HepG2 (cell line): ENCODE data around the gene ZG16. TPM values are rescaled to one million over a fixed set of nuclear protein-coding genes. Genes with fewer than 3 reads are reported as not detected.
A peak's percentile ranks its signal among the peaks of the same experiment; 100 is the strongest.

Experiments
- GABPA ChIP-seq, 2 experiments: IDR thresholded peaks; 2 replicates each; pipeline ENCODE4 v1.6.1; 2011 to 2016; ENCODE audit warnings: low read depth in 2 of 2, low read length in 1 of 2, missing biosample characterization in 1 of 2, missing genetic modification characterization in 1 of 2
- HOXA7 ChIP-seq: sonication (generic); formaldehyde crosslinking; IDR thresholded peaks from 2 replicates; pipeline ENCODE4 v1.8.1; 2022; ENCODE audit warnings: mild to moderate bottlenecking, missing genetic modification reagents, moderate library complexity
- MXI1 ChIP-seq: IDR thresholded peaks from 3 replicates; pipeline ENCODE4 v1.6.1; 2012; ENCODE audit warnings: low read depth, low read length, inconsistent platforms, borderline replicate concordance
- PHF21A ChIP-seq: sonication (generic); formaldehyde crosslinking; IDR thresholded peaks from 2 replicates; pipeline ENCODE4 v1.5.0; 2020; ENCODE audit warnings: mild to moderate bottlenecking, missing genetic modification reagents
- SIX1 ChIP-seq: sonication (generic); formaldehyde crosslinking; IDR thresholded peaks from 2 replicates; pipeline ENCODE4 v1.4.0; 2020; ENCODE audit warnings: missing genetic modification reagents, borderline replicate concordance
- SKIL ChIP-seq: sonication (generic); formaldehyde crosslinking; IDR thresholded peaks from 2 replicates; pipeline ENCODE4 v1.8.0; 2022; ENCODE audit warnings: missing genetic modification reagents, mild to moderate bottlenecking, moderate library complexity, borderline replicate concordance
- ZBTB42 ChIP-seq: sonication (generic); formaldehyde crosslinking; IDR thresholded peaks from 2 replicates; pipeline ENCODE4 v1.5.0; 2020; ENCODE audit warnings: mild to moderate bottlenecking, missing genetic modification reagents
- ZC3H4 ChIP-seq: sonication (generic); formaldehyde crosslinking; IDR thresholded peaks from 2 replicates; pipeline ENCODE4 v1.4.0; 2020; ENCODE audit warnings: missing genetic modification reagents, borderline replicate concordance
- ZNF224 ChIP-seq: sonication (generic); formaldehyde crosslinking; IDR thresholded peaks from 2 replicates; pipeline ENCODE4 v1.5.0; 2020; ENCODE audit warnings: mild to moderate bottlenecking, missing genetic modification reagents
- ZNF264 ChIP-seq: sonication (generic); formaldehyde crosslinking; IDR thresholded peaks from 2 replicates; pipeline ENCODE4 v1.4.0; 2020; ENCODE audit warnings: missing genetic modification reagents
- ZNF44 ChIP-seq: sonication (generic); formaldehyde crosslinking; IDR thresholded peaks from 2 replicates; pipeline ENCODE4 v1.5.1; 2020; ENCODE audit warnings: mild to moderate bottlenecking, missing genetic modification reagents
- ZNF543 ChIP-seq: sonication (generic); formaldehyde crosslinking; IDR thresholded peaks from 2 replicates; pipeline ENCODE4 v1.4.0; 2020; ENCODE audit warnings: mild to moderate bottlenecking, missing genetic modification reagents
- ZNF556 ChIP-seq: sonication (generic); formaldehyde crosslinking; IDR thresholded peaks from 2 replicates; pipeline ENCODE4 v1.4.0; 2020; ENCODE audit warnings: mild to moderate bottlenecking, missing genetic modification reagents, borderline replicate concordance
- ZNF562 ChIP-seq: sonication (generic); formaldehyde crosslinking; IDR thresholded peaks from 2 replicates; pipeline ENCODE4 v1.8.0; 2022; ENCODE audit warnings: missing genetic modification reagents, borderline replicate concordance
- ZNF605 ChIP-seq: sonication (generic); formaldehyde crosslinking; IDR thresholded peaks from 2 replicates; pipeline ENCODE4 v1.8.0; 2022; ENCODE audit warnings: mild to moderate bottlenecking, missing genetic modification reagents
- ZNF768 ChIP-seq: sonication (generic); formaldehyde crosslinking; IDR thresholded peaks from 2 replicates; pipeline ENCODE4 v1.4.0; 2020; ENCODE audit warnings: missing genetic modification reagents
- polyA plus RNA-seq, 8 experiments: library from polyadenylated mRNA; depleted of rRNA in 3 of 8; stranded (reverse) in 7 of 8; unstranded in 1 of 8; fragments of >200 nt; fragmentation: Illumina TruSeq in 4 of 8; extraction: Trizol in 4 of 8; gene quantifications; 2 replicates each; pipeline versions ENCODE4 v1.2.1 to v1.2.3, GENCODE V29; 2011 to 2016; ENCODE audit warnings: low read depth in 4 of 8, missing spikeins in 1 of 8, mixed read lengths in 1 of 8; ENCODE audit not compliant: insufficient read depth in 1 of 8
- total RNA-seq, 5 experiments: library from RNA; depleted of rRNA; stranded (reverse); fragments of >200 nt; fragmentation: Illumina TruSeq; extraction: Trizol; gene quantifications; 2 replicates each; pipeline ENCODE4 v1.2.3, GENCODE V29; 2016; ENCODE audit warnings: low read depth in 1 of 5
- TF ChIP-seq, protein P1 (sequence below): sonication (generic); formaldehyde crosslinking; IDR thresholded peaks from 2 replicates; pipeline ENCODE4 v1.4.0; 2020; ENCODE audit warnings: missing genetic modification reagents
- TF ChIP-seq, protein P2 (sequence below): sonication (generic); formaldehyde crosslinking; IDR thresholded peaks from 2 replicates; pipeline ENCODE4 v1.5.0; 2020; ENCODE audit warnings: missing genetic modification reagents
- TF ChIP-seq, protein P3 (sequence below): sonication (generic); formaldehyde crosslinking; IDR thresholded peaks from 2 replicates; pipeline ENCODE4 v1.5.0; 2020; ENCODE audit warnings: mild to moderate bottlenecking, missing genetic modification reagents
- TF ChIP-seq, protein P4 (sequence below): sonication (generic); formaldehyde crosslinking; IDR thresholded peaks from 2 replicates; pipeline ENCODE4 v1.8.0; 2022; ENCODE audit warnings: mild to moderate bottlenecking, missing genetic modification reagents, moderate library complexity

The ZG16 gene
- total and polyA plus RNA-seq, 2 of the 13 experiments (the other 11 are each of a cell fraction or from before 2014, with no cell fraction given), result 0.04 to 0.07 TPM

- TF ChIP-seq, protein P1, sequence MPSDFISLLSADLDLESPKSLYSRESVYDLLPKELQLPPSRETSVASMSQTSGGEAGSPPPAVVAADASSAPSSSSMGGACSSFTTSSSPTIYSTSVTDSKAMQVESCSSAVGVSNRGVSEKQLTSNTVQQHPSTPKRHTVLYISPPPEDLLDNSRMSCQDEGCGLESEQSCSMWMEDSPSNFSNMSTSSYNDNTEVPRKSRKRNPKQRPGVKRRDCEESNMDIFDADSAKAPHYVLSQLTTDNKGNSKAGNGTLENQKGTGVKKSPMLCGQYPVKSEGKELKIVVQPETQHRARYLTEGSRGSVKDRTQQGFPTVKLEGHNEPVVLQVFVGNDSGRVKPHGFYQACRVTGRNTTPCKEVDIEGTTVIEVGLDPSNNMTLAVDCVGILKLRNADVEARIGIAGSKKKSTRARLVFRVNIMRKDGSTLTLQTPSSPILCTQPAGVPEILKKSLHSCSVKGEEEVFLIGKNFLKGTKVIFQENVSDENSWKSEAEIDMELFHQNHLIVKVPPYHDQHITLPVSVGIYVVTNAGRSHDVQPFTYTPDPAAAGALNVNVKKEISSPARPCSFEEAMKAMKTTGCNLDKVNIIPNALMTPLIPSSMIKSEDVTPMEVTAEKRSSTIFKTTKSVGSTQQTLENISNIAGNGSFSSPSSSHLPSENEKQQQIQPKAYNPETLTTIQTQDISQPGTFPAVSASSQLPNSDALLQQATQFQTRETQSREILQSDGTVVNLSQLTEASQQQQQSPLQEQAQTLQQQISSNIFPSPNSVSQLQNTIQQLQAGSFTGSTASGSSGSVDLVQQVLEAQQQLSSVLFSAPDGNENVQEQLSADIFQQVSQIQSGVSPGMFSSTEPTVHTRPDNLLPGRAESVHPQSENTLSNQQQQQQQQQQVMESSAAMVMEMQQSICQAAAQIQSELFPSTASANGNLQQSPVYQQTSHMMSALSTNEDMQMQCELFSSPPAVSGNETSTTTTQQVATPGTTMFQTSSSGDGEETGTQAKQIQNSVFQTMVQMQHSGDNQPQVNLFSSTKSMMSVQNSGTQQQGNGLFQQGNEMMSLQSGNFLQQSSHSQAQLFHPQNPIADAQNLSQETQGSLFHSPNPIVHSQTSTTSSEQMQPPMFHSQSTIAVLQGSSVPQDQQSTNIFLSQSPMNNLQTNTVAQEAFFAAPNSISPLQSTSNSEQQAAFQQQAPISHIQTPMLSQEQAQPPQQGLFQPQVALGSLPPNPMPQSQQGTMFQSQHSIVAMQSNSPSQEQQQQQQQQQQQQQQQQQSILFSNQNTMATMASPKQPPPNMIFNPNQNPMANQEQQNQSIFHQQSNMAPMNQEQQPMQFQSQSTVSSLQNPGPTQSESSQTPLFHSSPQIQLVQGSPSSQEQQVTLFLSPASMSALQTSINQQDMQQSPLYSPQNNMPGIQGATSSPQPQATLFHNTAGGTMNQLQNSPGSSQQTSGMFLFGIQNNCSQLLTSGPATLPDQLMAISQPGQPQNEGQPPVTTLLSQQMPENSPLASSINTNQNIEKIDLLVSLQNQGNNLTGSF (CRISPR knock-in tag), result no peak
- TF ChIP-seq ZC3H4 (CRISPR knock-in tag) (peak; percentile 43; the same call in 1 of the 2 replicates), ZNF605 (CRISPR knock-in tag) (no peak), ZNF556 (no peak), HOXA7 (CRISPR knock-in tag) (no peak), PHF21A (no peak; the same call in 1 of the 2 replicates), ZNF562 (CRISPR knock-in tag) (no peak), ZNF44 (no peak), ZBTB42 (CRISPR knock-in tag) (no peak), SKIL (CRISPR knock-in tag) (no peak), ZNF768 (CRISPR knock-in tag) (no peak), ZNF264 (CRISPR knock-in tag) (no peak), GABPA (IDR thresholded peaks at IDR 0.05; ENCODE audit: low read depth, low read length) (no peak), GABPA (CRISPR knock-in tag; IDR thresholded peaks at IDR 0.05; ENCODE audit: low read depth) (no peak), MXI1 (no peak), ZNF224 (CRISPR knock-in tag) (no peak), ZNF543 (peak; percentile 4; the same call in 1 of the 2 replicates), SIX1 (no peak)
- TF ChIP-seq, protein P2, sequence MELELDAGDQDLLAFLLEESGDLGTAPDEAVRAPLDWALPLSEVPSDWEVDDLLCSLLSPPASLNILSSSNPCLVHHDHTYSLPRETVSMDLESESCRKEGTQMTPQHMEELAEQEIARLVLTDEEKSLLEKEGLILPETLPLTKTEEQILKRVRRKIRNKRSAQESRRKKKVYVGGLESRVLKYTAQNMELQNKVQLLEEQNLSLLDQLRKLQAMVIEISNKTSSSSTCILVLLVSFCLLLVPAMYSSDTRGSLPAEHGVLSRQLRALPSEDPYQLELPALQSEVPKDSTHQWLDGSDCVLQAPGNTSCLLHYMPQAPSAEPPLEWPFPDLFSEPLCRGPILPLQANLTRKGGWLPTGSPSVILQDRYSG (CRISPR knock-in tag), result peak; percentile 24; the same call in 1 of the 2 replicates
- TF ChIP-seq, protein P3, sequence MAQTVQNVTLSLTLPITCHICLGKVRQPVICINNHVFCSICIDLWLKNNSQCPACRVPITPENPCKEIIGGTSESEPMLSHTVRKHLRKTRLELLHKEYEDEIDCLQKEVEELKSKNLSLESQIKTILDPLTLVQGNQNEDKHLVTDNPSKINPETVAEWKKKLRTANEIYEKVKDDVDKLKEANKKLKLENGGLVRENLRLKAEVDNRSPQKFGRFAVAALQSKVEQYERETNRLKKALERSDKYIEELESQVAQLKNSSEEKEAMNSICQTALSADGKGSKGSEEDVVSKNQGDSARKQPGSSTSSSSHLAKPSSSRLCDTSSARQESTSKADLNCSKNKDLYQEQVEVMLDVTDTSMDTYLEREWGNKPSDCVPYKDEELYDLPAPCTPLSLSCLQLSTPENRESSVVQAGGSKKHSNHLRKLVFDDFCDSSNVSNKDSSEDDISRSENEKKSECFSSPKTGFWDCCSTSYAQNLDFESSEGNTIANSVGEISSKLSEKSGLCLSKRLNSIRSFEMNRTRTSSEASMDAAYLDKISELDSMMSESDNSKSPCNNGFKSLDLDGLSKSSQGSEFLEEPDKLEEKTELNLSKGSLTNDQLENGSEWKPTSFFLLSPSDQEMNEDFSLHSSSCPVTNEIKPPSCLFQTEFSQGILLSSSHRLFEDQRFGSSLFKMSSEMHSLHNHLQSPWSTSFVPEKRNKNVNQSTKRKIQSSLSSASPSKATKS, result 0 out of 2 replicates have a peak, but pooled peaks have one; percentile 23
- TF ChIP-seq, protein P4, sequence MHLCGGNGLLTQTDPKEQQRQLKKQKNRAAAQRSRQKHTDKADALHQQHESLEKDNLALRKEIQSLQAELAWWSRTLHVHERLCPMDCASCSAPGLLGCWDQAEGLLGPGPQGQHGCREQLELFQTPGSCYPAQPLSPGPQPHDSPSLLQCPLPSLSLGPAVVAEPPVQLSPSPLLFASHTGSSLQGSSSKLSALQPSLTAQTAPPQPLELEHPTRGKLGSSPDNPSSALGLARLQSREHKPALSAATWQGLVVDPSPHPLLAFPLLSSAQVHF (CRISPR knock-in tag), result no peak
Measured at GRCh38 chr16:29789775-29790182, 11.7 kb downstream of the ZG16 start (continued).
